Right kidney (tissue), 1 donor: ENCODE measurements around the gene TUBB8B.
"Not testable (repeated sequence)": the region's sequence is repeated elsewhere in the genome, so short reads cannot be mapped to it uniquely, and the experiment has no call there.

Experiments used
- DNase-seq: peaks from one replicate; pipeline ENCODE4 v3.0.0-alpha.2; 2016

Gene TUBB8B

GRCh38 chr18:12773-13172 lies 36.6 kb downstream of the TUBB8B start:
- DNase-seq = not testable (repeated sequence)

- not testable (repeated sequence) for DNase-seq
These were observed 37.8 kb downstream of the TUBB8B start for GRCh38 chr18:11383-12274.

GRCh38 chr18:10624-11184 lies 38.7 kb downstream of the TUBB8B start:
- not testable (repeated sequence) for DNase-seq

GRCh38 chr18:9937-10336 lies 39.5 kb downstream of the TUBB8B start:
- peak; percentile 0 for DNase-seq
